ENCODE data around the gene AP3M1.
A peak's percentile ranks its signal among the peaks of the same experiment; 100 is the strongest.
"Not testable (repeated sequence)": the region's sequence is repeated elsewhere in the genome, so short reads cannot be mapped to it uniquely, and the experiment has no call there.

The AP3M1 gene

GRCh38 chr10:74163319-74164068 is 12.9 kb upstream of the AP3M1 start:
- no peak for DNase-seq (ENCODE audit: low spot score)

- no peak for DNase-seq (ENCODE audit: low spot score)
Observed at GRCh38 chr10:74160013-74160412, 9.4 kb upstream of the AP3M1 start.

GRCh38 chr10:74156919-74157289 is 6.3 kb upstream of the AP3M1 start:
- no peak for DNase-seq (ENCODE audit: low spot score)

GRCh38 chr10:74153676-74154075 is 3.0 kb upstream of the AP3M1 start:
- DNase-seq (ENCODE audit: low spot score): no peak

- DNase-seq (ENCODE audit: low spot score): no peak
Observed at GRCh38 chr10:74153123-74153522, 2.5 kb upstream of the AP3M1 start.

GRCh38 chr10:74151879-74152722 is 1.5 kb upstream of the AP3M1 start:
- no peak for DNase-seq (ENCODE audit: low spot score)

GRCh38 chr10:74150990-74151878 is 606 bp upstream of the AP3M1 start, which contains the start of gene ADK:
TSS of gene ADK (plus strand) at chr10:74151221. CDS start at chr10:74151279, 58 bp downstream.
- peak; percentile 99 for DNase-seq (ENCODE audit: low spot score)

- DNase-seq (ENCODE audit: low spot score): not testable (repeated sequence)
Observed at GRCh38 chr10:74146980-74147379, 3.6 kb downstream of the AP3M1 start.

- DNase-seq (ENCODE audit: low spot score): no peak
Observed at GRCh38 chr10:74145133-74145532, 5.5 kb downstream of the AP3M1 start.

GRCh38 chr10:74140553-74140952 is 10.1 kb downstream of the AP3M1 start:
- no peak for DNase-seq (ENCODE audit: low spot score)

GRCh38 chr10:74139981-74140380 is 10.6 kb downstream of the AP3M1 start:
- DNase-seq (ENCODE audit: low spot score): no peak

- not testable (repeated sequence) for DNase-seq (ENCODE audit: low spot score)
Observed at GRCh38 chr10:74138596-74138995, 12.0 kb downstream of the AP3M1 start.

GRCh38 chr10:74137992-74138391 is 12.6 kb downstream of the AP3M1 start:
- DNase-seq (ENCODE audit: low spot score): no peak

GRCh38 chr10:74135452-74135851 is 15.2 kb downstream of the AP3M1 start:
- DNase-seq (ENCODE audit: low spot score): no peak

GRCh38 chr10:74133923-74134820 is 16.5 kb downstream of the AP3M1 start:
- peak; percentile 41 for DNase-seq (ENCODE audit: low spot score)

GRCh38 chr10:74123081-74123480 is 27.5 kb downstream of the AP3M1 start:
- DNase-seq (ENCODE audit: low spot score): no peak

- no peak for DNase-seq (ENCODE audit: low spot score)
Observed at GRCh38 chr10:74122060-74122459, 28.6 kb downstream of the AP3M1 start.

GRCh38 chr10:74121368-74121767 is 29.3 kb downstream of the AP3M1 start:
- no peak for DNase-seq (ENCODE audit: low spot score)

- no peak for DNase-seq (ENCODE audit: low spot score)
Observed at GRCh38 chr10:74120911-74121310, 29.7 kb downstream of the AP3M1 start.

- no peak for DNase-seq (ENCODE audit: low spot score)
Observed at GRCh38 chr10:74118804-74119203, 31.8 kb downstream of the AP3M1 start.

- no peak for DNase-seq (ENCODE audit: low spot score)
Observed at GRCh38 chr10:74117738-74118137, 32.9 kb downstream of the AP3M1 start.

Measured in kidney capillary endothelial cell (primary cell).